Common myeloid progenitor, CD34-positive (primary cell): ENCODE measurements around the gene RANGRF.
A peak's percentile ranks its signal among the peaks of the same experiment; 100 is the strongest.

Experiments
- CTCF ChIA-PET: fragments of 350-600 bp; sonication (Branson Sonifier 250); formaldehyde crosslinking; loops from one replicate; lab custom pipeline; 2021; ENCODE audit warnings: antibody characterized with exemption; lab: Charles Lee
- POLR2A ChIA-PET: fragments of 350-600 bp; sonication (Branson Sonifier 250); formaldehyde crosslinking; loops from one replicate; lab custom pipeline; 2021; ENCODE audit warnings: antibody characterized with exemption; lab: Charles Lee
- DNase-seq, 3 donors: peaks; one replicate each; pipeline versions ENCODE4 v3.0.0 to v3.0.0-alpha.2; 2013
- H3K27ac ChIP-seq, 2 experiments: 1 replicate in 1 of 2; 2 replicates in 1 of 2; pipeline ENCODE4 v1.7.0; 2013; ENCODE audit warnings: inconsistent platforms in 2 of 2, low read length in 2 of 2, mild to moderate bottlenecking in 2 of 2, low read depth in 1 of 2, moderate library complexity in 1 of 2; ENCODE audit not compliant: severe bottlenecking in 2 of 2, insufficient read depth in 1 of 2, poor library complexity in 1 of 2
- H3K27me3 ChIP-seq, 5 experiments: replicated peaks in 2 of 5; 1 replicate in 3 of 5; 2 replicates in 2 of 5; pipeline versions ENCODE4 v1.6.1 to v1.7.0; 2013; ENCODE audit warnings: low read length in 4 of 5, mild to moderate bottlenecking in 2 of 5, moderate library complexity in 2 of 5, inconsistent platforms in 1 of 5; ENCODE audit not compliant: insufficient read depth in 5 of 5, control insufficient read depth in 4 of 5
- H3K36me3 ChIP-seq, 4 experiments: 1 replicate in 2 of 4; 2 replicates in 2 of 4; pipeline versions ENCODE4 v1.6.1 to v1.7.0; 2013; ENCODE audit warnings: low read length in 3 of 4, control low read depth in 1 of 4, mild to moderate bottlenecking in 1 of 4; ENCODE audit not compliant: control insufficient read depth in 4 of 4, insufficient read depth in 4 of 4
- H3K4me1 ChIP-seq, 4 experiments: 1 replicate in 3 of 4; 2 replicates in 1 of 4; pipeline versions ENCODE4 v1.6.1 to v1.7.1; 2013; ENCODE audit warnings: low read length in 3 of 4, mild to moderate bottlenecking in 3 of 4, control low read depth in 1 of 4, inconsistent platforms in 1 of 4, moderate library complexity in 1 of 4; ENCODE audit not compliant: control insufficient read depth in 4 of 4, insufficient read depth in 4 of 4; ENCODE audit errors: control extremely low read depth in 1 of 4
- H3K4me3 ChIP-seq, 7 experiments: 1 replicate in 4 of 7; 2 replicates in 3 of 7; pipeline versions ENCODE4 v1.5.1 to v1.7.0; 2013; ENCODE audit warnings: mild to moderate bottlenecking in 7 of 7, low read length in 6 of 7, moderate library complexity in 6 of 7, inconsistent platforms in 2 of 7, low read depth in 2 of 7, control low read depth in 1 of 7; ENCODE audit not compliant: insufficient read depth in 4 of 7, control insufficient read depth in 1 of 7; ENCODE audit errors: extremely low read depth in 1 of 7
- H3K9me3 ChIP-seq, 5 experiments: 1 replicate in 4 of 5; 2 replicates in 1 of 5; pipeline versions ENCODE4 v1.6.1 to v1.7.1; 2013; ENCODE audit warnings: low read length in 4 of 5, mild to moderate bottlenecking in 2 of 5, inconsistent platforms in 1 of 5, low read depth in 1 of 5, moderate library complexity in 1 of 5; ENCODE audit not compliant: control insufficient read depth in 4 of 5, insufficient read depth in 2 of 5; ENCODE audit errors: control extremely low read depth in 1 of 5
- WGBS: methylation state at CpG from one replicate; pipeline ENCODE4 v1.1.5; 2013; ENCODE audit not compliant: insufficient coverage; 5-methylcytosine and 5-hydroxymethylcytosine counted together

RANGRF gene

GRCh38 chr17:8332128-8332527 lies 43.7 kb downstream of the RANGRF start:
- Histone ChIP-seq H3K27ac (no peak overlapping the region), H3K27me3 (no peaks in the 10 kb centered on the region), H3K9me3 (no peaks in the 10 kb centered on the region), H3K4me1 (peaks cover 0 to 6% (median 4%) of the 10 kb centered on the region in 4 experiments), H3K36me3 (no peaks in the 10 kb centered on the region), H3K4me3 (no peak overlapping the region)
- no peak for DNase-seq
- WGBS: 100% methylated on average over 1 of the region's 2 CpGs
- ChIA-PET POLR2A (interaction anchor here (0.6 to 0.7 kb wide), 3 partner anchors 10 to 467 kb away, joined by 3 read pairs; no protein-coding TSS in a partner anchor), CTCF (interaction anchor here (0.6 to 1.0 kb wide), 3 partner anchors 10 to 44 kb away, joined by 3 read pairs; partner anchors contain the start of gene KRABD2)

- Histone ChIP-seq H3K9me3 (no peaks in the 10 kb centered on the region), H3K27me3 (no peaks in the 10 kb centered on the region), H3K27ac (no peak overlapping the region), H3K36me3 (no peaks in the 10 kb centered on the region), H3K4me1 (peaks cover 2 to 6% (median 5%) of the 10 kb centered on the region in 4 experiments), H3K4me3 (no peak overlapping the region)
- no peak for DNase-seq
- CTCF ChIA-PET: interaction anchor here (0.6 to 1.0 kb wide), 3 partner anchors 10 to 44 kb away, joined by 3 read pairs; partner anchors contain the start of gene KRABD2
- POLR2A ChIA-PET: no interaction called here
- 98% methylated on average over 4 of the region's 5 CpGs for WGBS
Measured at GRCh38 chr17:8332688-8333087, 44.2 kb downstream of the RANGRF start.

GRCh38 chr17:8333281-8333680 lies 44.8 kb downstream of the RANGRF start:
- DNase-seq: no peak
- Histone ChIP-seq H3K4me3 (no peak overlapping the region), H3K27me3 (no peaks in the 10 kb centered on the region), H3K36me3 (no peaks in the 10 kb centered on the region), H3K4me1 (peaks cover 7 to 12% (median 10%) of the 10 kb centered on the region in 4 experiments), H3K9me3 (no peaks in the 10 kb centered on the region), H3K27ac (no peak overlapping the region)
- CTCF ChIA-PET: interaction anchor here (0.6 kb wide), 1 partner anchor 13 kb away, joined by 6 read pairs; no protein-coding TSS in a partner anchor
- 92% methylated on average over 3 of the region's 4 CpGs for WGBS
- POLR2A ChIA-PET: no interaction called here

- Histone ChIP-seq H3K27ac (peak overlapping the region in 1 of 2 experiments; percentile 36), H3K9me3 (no peaks in the 10 kb centered on the region), H3K4me1 (peaks cover 7 to 19% (median 15%) of the 10 kb centered on the region in 4 experiments), H3K4me3 (peak overlapping the region; percentile 5 to 60 (median 45)), H3K36me3 (no peaks in the 10 kb centered on the region), H3K27me3 (no peaks in the 10 kb centered on the region)
- ChIA-PET POLR2A (interaction anchor here (0.8 kb wide), 1 partner anchor 88 kb away, joined by 3 read pairs; no protein-coding TSS in a partner anchor), CTCF (interaction anchor here (0.6 to 4.1 kb wide), 13 partner anchors 8 to 77 kb away, joined by 3 to 36 read pairs (median 4); partner anchors contain the start of genes KRABD2 and SLC25A35)
- 17% methylated on average over 11 of the region's 11 CpGs for WGBS
- DNase-seq: peak; percentile 81 to 96 (median 94)
Measured at GRCh38 chr17:8337802-8338752, 49.6 kb downstream of the RANGRF start.

- WGBS: no CpG with 5 or more reads among the region's 5 CpGs
- CTCF ChIA-PET: interaction anchor here (0.6 to 3.9 kb wide), 9 partner anchors 11 to 78 kb away, joined by 3 to 36 read pairs (median 4); partner anchors contain the start of gene KRABD2
Measured at GRCh38 chr17:8338753-8339140, 50.3 kb downstream of the RANGRF start.

GRCh38 chr17:8339540-8339939 lies 51.1 kb downstream of the RANGRF start, which contains the start of gene ODF4:
ODF4 (plus strand) TSS chr17:8339840; CDS start chr17:8340052, 212 bp downstream.
- POLR2A ChIA-PET: no interaction called here
- H3K4me3 ChIP-seq: no peak within 1 kb of the TSS
- no peaks in the 10 kb centered on the region for H3K27me3 ChIP-seq
- H3K36me3 ChIP-seq: no peaks in the 10 kb centered on the region
- no peaks in the 10 kb centered on the region for H3K9me3 ChIP-seq
- H3K4me1 ChIP-seq: peaks cover 7 to 19% (median 15%) of the 10 kb centered on the region in 4 experiments
- DNase-seq: peak in 1 of 3 donors; percentile 24
- H3K27ac ChIP-seq: no peak within 1 kb of the TSS
- CTCF ChIA-PET: interaction anchor here (0.7 to 3.9 kb wide), 4 partner anchors 12 to 44 kb away, joined by 3 to 36 read pairs (median 4); no protein-coding TSS in a partner anchor
- WGBS: no CpG with 5 or more reads among the region's 2 CpGs

More at GRCh38 chr17:8338753-8339140, 50.3 kb downstream of the RANGRF start:
- H3K9me3 ChIP-seq: no peaks in the 10 kb centered on the region
- no peak overlapping the region for H3K27ac ChIP-seq
- no peaks in the 10 kb centered on the region for H3K36me3 ChIP-seq
- DNase-seq: peak in 1 of 3 donors; percentile 56
- POLR2A ChIA-PET: no interaction called here
- H3K4me3 ChIP-seq: no peak overlapping the region
- peaks cover 7 to 19% (median 15%) of the 10 kb centered on the region in 4 experiments for H3K4me1 ChIP-seq
- no peaks in the 10 kb centered on the region for H3K27me3 ChIP-seq
